Vagina (tissue), 2 donors: ENCODE results near the gene TPD52L1. TPM values are rescaled to one million over a fixed set of nuclear protein-coding genes. Genes with fewer than 3 reads are reported as not detected.
"Not testable (repeated sequence)": the region's sequence is repeated elsewhere in the genome, so short reads cannot be mapped to it uniquely, and the experiment has no call there.

Source experiments
- DNase-seq, 2 donors: peaks; one replicate each; pipeline ENCODE4 v3.0.0-alpha.2; 2017; ENCODE audit errors: extremely low spot score in 2 of 2
- H3K27ac ChIP-seq: fragments of 200-600 bp; sonication (generic); one replicate; pipeline ENCODE4 v1.5.1; 2019
- H3K27me3 ChIP-seq: fragments of 200-600 bp; sonication (generic); one replicate; pipeline ENCODE4 v1.5.1; 2019
- H3K36me3 ChIP-seq, 2 donors: fragments of 200-600 bp; sonication (generic); one replicate each; pipeline ENCODE4 v1.5.1; 2017 to 2019
- H3K4me1 ChIP-seq: fragments of 200-600 bp; sonication (generic); one replicate; pipeline ENCODE4 v1.5.1; 2019
- H3K4me3 ChIP-seq, 2 donors: fragments of 200-600 bp; sonication (generic); 1 replicate in 1 of 2; 2 replicates in 1 of 2; pipeline ENCODE4 v1.5.1; 2016 to 2019
- H3K9me3 ChIP-seq: fragments of 200-600 bp; sonication (generic); one replicate; pipeline ENCODE4 v1.5.1; 2019
- POLR2A ChIP-seq, 2 donors: fragments of 450-650 bp; IDR thresholded peaks; one replicate each; pipeline ENCODE4 v1.6.1; 2017; ENCODE audit warnings: antibody characterized with exemption in 2 of 2, mild to moderate bottlenecking in 2 of 2, moderate library complexity in 2 of 2
- POLR2AphosphoS5 ChIP-seq, 2 donors: sonication (generic); formaldehyde crosslinking; IDR thresholded peaks; one replicate each; pipeline ENCODE4 v1.9.0; 2017; ENCODE audit warnings: antibody characterized with exemption in 2 of 2, mild to moderate bottlenecking in 2 of 2, low read depth in 1 of 2; ENCODE audit not compliant: insufficient read depth in 1 of 2
- intact Hi-C: fragments of 100-400 bp; cut with DNase I; formaldehyde crosslinking; loops from one replicate; pipeline ENCODE4 v1.15.1; 2023
- total RNA-seq: library from RNA; depleted of rRNA; stranded (reverse); fragments of >200 nt; gene quantifications from one replicate; pipeline ENCODE4 v1.2.3, GENCODE V29; 2016
- TF ChIP-seq, protein P1 (sequence below), 3 experiments: fragments of 450-650 bp in 2 of 3; fragments of 200-600 bp in 1 of 3; sonication (generic) in 1 of 3; IDR thresholded peaks; one replicate each; pipeline ENCODE4 v1.5.1; 2017 to 2019; ENCODE audit warnings: antibody characterized with exemption in 3 of 3, mild to moderate bottlenecking in 2 of 3, moderate library complexity in 2 of 3

TPD52L1 gene
- total RNA-seq, 1 donor from 2014 or later, result 85.0 TPM

DNA sequence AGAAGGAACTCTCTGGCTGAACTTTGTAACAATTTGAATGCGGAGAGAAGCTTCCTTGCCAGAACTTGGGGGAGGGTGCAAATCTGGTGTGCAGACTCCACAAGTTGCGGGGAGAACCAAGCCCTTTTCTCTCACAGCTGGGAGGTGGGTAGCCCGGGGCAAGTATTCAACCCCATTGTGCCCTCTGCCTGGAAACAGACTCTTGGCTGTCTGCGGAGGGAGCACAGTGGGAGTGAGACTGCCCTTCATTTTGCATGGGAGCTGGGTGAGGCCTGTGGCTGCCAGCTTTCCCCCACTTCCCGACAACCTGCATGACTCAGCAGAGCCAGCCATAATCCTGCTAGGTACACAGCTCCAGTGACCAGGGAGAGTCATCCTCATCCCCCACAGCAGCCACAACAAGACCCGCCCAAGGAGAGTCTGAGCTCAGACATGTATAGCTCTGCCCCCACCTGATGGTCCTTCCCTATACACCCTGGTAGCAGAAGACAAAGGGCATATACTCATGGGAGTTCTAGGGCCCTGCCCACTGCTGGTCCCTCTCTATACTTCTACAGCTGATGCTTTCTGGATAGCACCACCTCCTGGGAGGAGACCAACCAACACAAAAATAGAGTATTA, 29.4 kb upstream of the TPD52L1 start:
- H3K27ac ChIP-seq, result no peak overlapping the region
- no peak overlapping the region for H3K4me3 ChIP-seq
- intact Hi-C loops, result loop anchor here (5.0 kb wide), 1 partner anchor 257 kb away; no protein-coding TSS in a partner anchor
- H3K27me3 ChIP-seq, result no peaks in the 10 kb centered on the region
- H3K4me1 ChIP-seq, result no peaks in the 10 kb centered on the region
- no peak for DNase-seq
- TF ChIP-seq, protein P1, sequence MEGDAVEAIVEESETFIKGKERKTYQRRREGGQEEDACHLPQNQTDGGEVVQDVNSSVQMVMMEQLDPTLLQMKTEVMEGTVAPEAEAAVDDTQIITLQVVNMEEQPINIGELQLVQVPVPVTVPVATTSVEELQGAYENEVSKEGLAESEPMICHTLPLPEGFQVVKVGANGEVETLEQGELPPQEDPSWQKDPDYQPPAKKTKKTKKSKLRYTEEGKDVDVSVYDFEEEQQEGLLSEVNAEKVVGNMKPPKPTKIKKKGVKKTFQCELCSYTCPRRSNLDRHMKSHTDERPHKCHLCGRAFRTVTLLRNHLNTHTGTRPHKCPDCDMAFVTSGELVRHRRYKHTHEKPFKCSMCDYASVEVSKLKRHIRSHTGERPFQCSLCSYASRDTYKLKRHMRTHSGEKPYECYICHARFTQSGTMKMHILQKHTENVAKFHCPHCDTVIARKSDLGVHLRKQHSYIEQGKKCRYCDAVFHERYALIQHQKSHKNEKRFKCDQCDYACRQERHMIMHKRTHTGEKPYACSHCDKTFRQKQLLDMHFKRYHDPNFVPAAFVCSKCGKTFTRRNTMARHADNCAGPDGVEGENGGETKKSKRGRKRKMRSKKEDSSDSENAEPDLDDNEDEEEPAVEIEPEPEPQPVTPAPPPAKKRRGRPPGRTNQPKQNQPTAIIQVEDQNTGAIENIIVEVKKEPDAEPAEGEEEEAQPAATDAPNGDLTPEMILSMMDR (IDR thresholded peaks at IDR 0.05), result no peak
- TF ChIP-seq POLR2A (IDR thresholded peaks at IDR 0.05) (no peak), POLR2AphosphoS5 (IDR thresholded peaks at IDR 0.05; ENCODE audit: insufficient read depth in 1 of 2, low read depth in 1 of 2) (no peak)
- no peaks in the 10 kb centered on the region for H3K9me3 ChIP-seq
- H3K36me3 ChIP-seq, result no peaks in the 10 kb centered on the region

DNA sequence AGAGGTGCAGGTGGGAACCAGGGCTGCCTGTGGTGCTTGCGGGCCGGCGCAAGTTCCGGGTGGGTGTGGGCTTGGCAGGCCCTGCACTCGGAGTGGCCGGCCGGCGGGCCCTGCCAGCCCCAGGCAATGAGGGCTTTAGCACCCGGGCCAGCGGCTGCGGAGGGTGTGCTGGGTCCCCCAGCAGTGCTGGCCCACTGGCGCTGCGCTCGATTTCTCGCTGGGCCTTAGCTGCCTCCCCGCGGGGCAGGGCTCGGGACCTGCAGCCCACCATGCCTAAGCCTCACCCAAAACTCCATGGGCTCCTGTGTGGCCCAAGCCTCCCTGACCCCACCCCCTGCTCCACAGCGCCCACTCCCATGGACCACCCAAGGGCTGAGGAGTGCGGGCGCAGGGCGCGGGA, 27.7 kb upstream of the TPD52L1 start:
- H3K27ac ChIP-seq, H3K36me3 ChIP-seq, H3K9me3 ChIP-seq, H3K27me3 ChIP-seq, intact Hi-C loops, H3K4me1 ChIP-seq, DNase-seq, H3K4me3 ChIP-seq: not testable (repeated sequence)

DNA sequence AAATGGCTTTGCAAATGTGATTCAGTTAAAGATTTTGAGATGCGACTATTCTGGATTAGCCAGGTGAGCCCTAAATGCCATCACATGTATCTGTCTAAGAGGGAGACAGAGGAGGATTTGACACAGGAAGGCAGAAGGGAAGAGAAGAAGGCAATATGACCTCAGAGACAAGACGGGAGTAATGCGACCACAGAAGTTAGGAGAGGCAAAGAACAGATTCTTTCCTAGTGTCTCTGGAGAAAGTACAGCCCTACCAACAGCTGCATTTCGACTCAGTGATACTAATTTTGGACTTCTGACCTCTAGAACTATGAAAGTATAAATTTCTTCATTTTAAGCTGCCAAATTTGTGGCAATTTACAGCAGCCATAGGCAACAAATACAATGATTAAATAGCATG, 24.2 kb upstream of the TPD52L1 start:
- no peak for DNase-seq
- H3K36me3 ChIP-seq, result no peaks in the 10 kb centered on the region
- no peaks in the 10 kb centered on the region for H3K4me1 ChIP-seq
- TF ChIP-seq POLR2AphosphoS5 (IDR thresholded peaks at IDR 0.05; ENCODE audit: insufficient read depth in 1 of 2, low read depth in 1 of 2) (no peak), POLR2A (IDR thresholded peaks at IDR 0.05) (no peak)
- TF ChIP-seq, protein P1 (IDR thresholded peaks at IDR 0.05), result no peak
- no peak overlapping the region for H3K4me3 ChIP-seq
- intact Hi-C loops, result no loop called here
- H3K9me3 ChIP-seq, result no peaks in the 10 kb centered on the region
- no peaks in the 10 kb centered on the region for H3K27me3 ChIP-seq
- no peak overlapping the region for H3K27ac ChIP-seq

DNA sequence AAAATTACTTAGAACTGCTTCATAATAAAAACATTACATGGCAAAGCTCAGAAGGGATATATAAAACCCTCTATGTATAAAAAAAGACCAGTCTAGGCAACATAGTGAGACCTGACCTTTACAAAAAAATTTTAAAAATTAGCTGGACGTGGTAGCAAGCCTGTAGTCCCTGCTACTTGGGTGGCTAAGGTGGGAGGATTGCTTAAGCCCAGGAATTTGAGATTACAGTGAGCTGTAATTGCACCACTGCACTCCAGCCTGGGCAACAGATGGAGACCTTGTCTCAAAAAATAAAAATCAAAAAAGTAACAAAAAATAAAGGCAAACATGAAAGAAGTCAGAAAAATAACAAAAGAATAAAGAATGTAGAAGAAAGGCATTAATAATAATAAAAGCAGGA, 21.5 kb upstream of the TPD52L1 start:
- no peak overlapping the region for H3K4me3 ChIP-seq
- no peaks in the 10 kb centered on the region for H3K36me3 ChIP-seq
- no peaks in the 10 kb centered on the region for H3K9me3 ChIP-seq
- intact Hi-C loops, result no loop called here
- TF ChIP-seq, protein P1 (IDR thresholded peaks at IDR 0.05), result no peak
- TF ChIP-seq POLR2A (IDR thresholded peaks at IDR 0.05), result no peak
- TF ChIP-seq POLR2AphosphoS5 (IDR thresholded peaks at IDR 0.05; ENCODE audit: insufficient read depth in 1 of 2, low read depth in 1 of 2), result no peak
- no peaks in the 10 kb centered on the region for H3K27me3 ChIP-seq
- no peak for DNase-seq
- H3K27ac ChIP-seq, result no peak overlapping the region
- H3K4me1 ChIP-seq, result no peaks in the 10 kb centered on the region

DNA sequence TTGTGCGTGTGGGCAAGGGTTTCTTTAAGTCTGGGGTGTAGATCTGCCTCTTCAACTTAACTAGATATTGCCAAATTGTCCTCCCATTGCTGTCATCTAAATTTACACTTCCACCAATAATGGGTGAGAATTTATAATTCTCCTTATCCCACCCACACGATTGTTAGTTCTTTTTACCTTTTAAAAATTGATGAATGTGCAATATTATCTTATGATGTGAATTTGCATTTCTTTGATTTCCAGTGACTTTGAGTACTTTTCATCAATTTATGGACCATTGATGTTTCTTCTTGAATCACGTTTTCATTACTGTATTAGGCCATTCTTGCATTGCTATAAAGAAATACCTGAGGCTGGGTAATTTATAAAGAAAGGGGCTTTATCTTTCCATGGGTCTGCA, 17.2 kb upstream of the TPD52L1 start:
- TF ChIP-seq POLR2A (IDR thresholded peaks at IDR 0.05), result no peak
- TF ChIP-seq POLR2AphosphoS5 (IDR thresholded peaks at IDR 0.05; ENCODE audit: insufficient read depth in 1 of 2, low read depth in 1 of 2), result no peak
- TF ChIP-seq, protein P1 (IDR thresholded peaks at IDR 0.05), result no peak
- no peak for DNase-seq
- Histone ChIP-seq H3K27ac (no peak overlapping the region), H3K9me3 (no peaks in the 10 kb centered on the region), H3K4me3 (no peak overlapping the region), H3K27me3 (no peaks in the 10 kb centered on the region), H3K4me1 (no peaks in the 10 kb centered on the region), H3K36me3 (no peaks in the 10 kb centered on the region)
- intact Hi-C loops, result no loop called here
